Measurements from ENCODE around the gene SORCS2.

DNA sequence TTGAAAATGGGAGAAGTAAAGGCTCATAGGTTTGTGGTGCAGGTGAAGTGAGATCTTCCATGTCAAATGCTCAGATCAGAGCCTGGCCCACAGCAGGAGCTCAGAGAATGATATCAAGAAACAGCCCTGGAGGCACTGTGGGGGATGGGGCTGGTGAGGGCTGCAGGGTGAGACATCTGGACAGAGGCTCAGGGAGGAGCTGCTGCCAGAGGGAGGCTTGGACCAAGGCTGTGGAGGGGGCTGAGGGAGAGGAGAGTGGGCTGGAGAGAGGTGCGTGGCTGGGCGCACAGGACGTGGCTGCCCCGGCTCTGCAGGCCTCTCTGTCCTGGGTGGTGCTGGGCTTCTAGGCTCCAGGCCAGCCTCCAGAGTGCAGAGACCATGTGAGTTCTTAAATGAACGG lies 5.6 kb downstream of the SORCS2 start:
- TF ChIP-seq, protein P1, sequence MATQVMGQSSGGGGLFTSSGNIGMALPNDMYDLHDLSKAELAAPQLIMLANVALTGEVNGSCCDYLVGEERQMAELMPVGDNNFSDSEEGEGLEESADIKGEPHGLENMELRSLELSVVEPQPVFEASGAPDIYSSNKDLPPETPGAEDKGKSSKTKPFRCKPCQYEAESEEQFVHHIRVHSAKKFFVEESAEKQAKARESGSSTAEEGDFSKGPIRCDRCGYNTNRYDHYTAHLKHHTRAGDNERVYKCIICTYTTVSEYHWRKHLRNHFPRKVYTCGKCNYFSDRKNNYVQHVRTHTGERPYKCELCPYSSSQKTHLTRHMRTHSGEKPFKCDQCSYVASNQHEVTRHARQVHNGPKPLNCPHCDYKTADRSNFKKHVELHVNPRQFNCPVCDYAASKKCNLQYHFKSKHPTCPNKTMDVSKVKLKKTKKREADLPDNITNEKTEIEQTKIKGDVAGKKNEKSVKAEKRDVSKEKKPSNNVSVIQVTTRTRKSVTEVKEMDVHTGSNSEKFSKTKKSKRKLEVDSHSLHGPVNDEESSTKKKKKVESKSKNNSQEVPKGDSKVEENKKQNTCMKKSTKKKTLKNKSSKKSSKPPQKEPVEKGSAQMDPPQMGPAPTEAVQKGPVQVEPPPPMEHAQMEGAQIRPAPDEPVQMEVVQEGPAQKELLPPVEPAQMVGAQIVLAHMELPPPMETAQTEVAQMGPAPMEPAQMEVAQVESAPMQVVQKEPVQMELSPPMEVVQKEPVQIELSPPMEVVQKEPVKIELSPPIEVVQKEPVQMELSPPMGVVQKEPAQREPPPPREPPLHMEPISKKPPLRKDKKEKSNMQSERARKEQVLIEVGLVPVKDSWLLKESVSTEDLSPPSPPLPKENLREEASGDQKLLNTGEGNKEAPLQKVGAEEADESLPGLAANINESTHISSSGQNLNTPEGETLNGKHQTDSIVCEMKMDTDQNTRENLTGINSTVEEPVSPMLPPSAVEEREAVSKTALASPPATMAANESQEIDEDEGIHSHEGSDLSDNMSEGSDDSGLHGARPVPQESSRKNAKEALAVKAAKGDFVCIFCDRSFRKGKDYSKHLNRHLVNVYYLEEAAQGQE (IDR thresholded peaks at IDR 0.05; ENCODE audit: insufficient read depth in 1 of 2, low read depth in 2 of 2, low read length in 2 of 2): no peak
- TF ChIP-seq POLR2AphosphoS5 (IDR thresholded peaks at IDR 0.05; ENCODE audit: low read depth, low read length) (no peak), TAF1 (IDR thresholded peaks at IDR 0.05; ENCODE audit: borderline replicate concordance, insufficient read depth, low read length) (no peak)

Measured in PFSK-1 (cell line).